ENCODE results near the gene ACOX1. TPM values are rescaled to one million over a fixed set of nuclear protein-coding genes. Genes with fewer than 3 reads are reported as not detected.

Gene ACOX1
- total RNA-seq, 2 experiments from 2014 or later: 31.4 to 34.9 TPM

GRCh38 chr17:76007131-76007849 is 28.3 kb upstream of the ACOX1 start:
- H3K4me1 Mint-ChIP-seq (ENCODE audit: low read depth): no peaks in the 10 kb centered on the region
- CTCF ChIA-PET: interaction anchor here (0.7 to 11.7 kb wide), 7 partner anchors 6 to 267 kb away, joined by 3 to 124 read pairs (median 4); partner anchors contain the start of genes CDK3 and MRPL38
- no peak overlapping the region for H3K27ac Mint-ChIP-seq
- no peaks in the 10 kb centered on the region for H3K9me3 Mint-ChIP-seq
- no peaks in the 10 kb centered on the region for H3K36me3 Mint-ChIP-seq (ENCODE audit: low read depth)
- DNase-seq: no peak
- no peaks in the 10 kb centered on the region for H3K27me3 Mint-ChIP-seq (ENCODE audit: low read depth)
- intact Hi-C loops (cut with micrococcal nuclease): loop anchor here (10.0 kb wide), 1 partner anchor 252 kb away; no protein-coding TSS in a partner anchor
- H3K4me3 Mint-ChIP-seq: no peak overlapping the region

GRCh38 chr17:76005263-76006149 is 26.5 kb upstream of the ACOX1 start:
- CTCF ChIA-PET: interaction anchor here (0.6 to 11.2 kb wide), 30 partner anchors 7 to 539 kb away, joined by 3 to 124 read pairs (median 4); partner anchors contain the start of genes EXOC7, FBF1, MRPL38 and WBP2
- intact Hi-C loops (cut with micrococcal nuclease): loop anchor here (1.0 to 10.0 kb wide), 2 partner anchors 100 to 251 kb away; no protein-coding TSS in a partner anchor

GRCh38 chr17:76004750-76005262 is 25.8 kb upstream of the ACOX1 start:
- Mint-ChIP-seq H3K4me1 (ENCODE audit: low read depth) (no peaks in the 10 kb centered on the region), H3K4me3 (no peak overlapping the region), H3K36me3 (ENCODE audit: low read depth) (no peaks in the 10 kb centered on the region), H3K9me3 (no peaks in the 10 kb centered on the region), H3K27me3 (ENCODE audit: low read depth) (no peaks in the 10 kb centered on the region), H3K27ac (no peak overlapping the region)
- DNase-seq: no peak
- CTCF ChIA-PET: interaction anchor here (0.6 to 11.2 kb wide), 25 partner anchors 8 to 540 kb away, joined by 3 to 124 read pairs (median 4); partner anchors contain the start of genes EXOC7, FBF1, MRPL38 and WBP2
- intact Hi-C loops (cut with micrococcal nuclease): loop anchor here (1.0 to 10.0 kb wide), 2 partner anchors 100 to 250 kb away; no protein-coding TSS in a partner anchor

More at GRCh38 chr17:76005263-76006149, 26.5 kb upstream of the ACOX1 start:
- Mint-ChIP-seq H3K9me3 (no peaks in the 10 kb centered on the region), H3K36me3 (ENCODE audit: low read depth) (no peaks in the 10 kb centered on the region), H3K4me3 (no peak overlapping the region), H3K4me1 (ENCODE audit: low read depth) (no peaks in the 10 kb centered on the region), H3K27ac (no peak overlapping the region), H3K27me3 (ENCODE audit: low read depth) (no peaks in the 10 kb centered on the region)
- peak; percentile 95 for DNase-seq

DNA sequence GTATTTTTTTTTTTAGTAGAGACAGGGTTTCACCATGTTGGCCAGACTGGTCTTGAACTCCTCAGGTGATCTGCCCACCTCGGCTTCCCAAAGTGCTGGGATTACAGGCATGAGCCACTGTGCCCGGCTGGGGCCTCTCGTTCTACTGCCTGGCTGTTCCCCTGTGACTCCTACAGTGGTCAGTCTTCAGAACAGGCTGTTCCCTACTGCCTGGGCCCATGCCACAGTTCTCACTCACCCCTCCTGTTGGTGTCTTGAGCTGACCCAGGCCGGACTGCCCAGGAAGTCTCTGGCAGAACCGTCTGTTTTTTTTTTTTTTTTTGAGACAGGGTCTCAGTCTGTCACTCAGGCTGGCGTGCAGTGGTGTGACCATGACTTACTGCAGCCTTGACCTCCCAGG is 24.9 kb upstream of the ACOX1 start:
- no peaks in the 10 kb centered on the region for H3K36me3 Mint-ChIP-seq (ENCODE audit: low read depth)
- H3K27ac Mint-ChIP-seq: no peak overlapping the region
- no peaks in the 10 kb centered on the region for H3K27me3 Mint-ChIP-seq (ENCODE audit: low read depth)
- H3K4me3 Mint-ChIP-seq: no peak overlapping the region
- DNase-seq: no peak
- intact Hi-C loops (cut with micrococcal nuclease): loop anchor here (10.0 kb wide), 1 partner anchor 249 kb away; no protein-coding TSS in a partner anchor
- CTCF ChIA-PET: interaction anchor here (0.5 to 11.2 kb wide), 14 partner anchors 9 to 568 kb away, joined by 3 to 124 read pairs (median 6); partner anchors contain the start of gene MRPL38
- H3K4me1 Mint-ChIP-seq (ENCODE audit: low read depth): no peaks in the 10 kb centered on the region
- H3K9me3 Mint-ChIP-seq: no peaks in the 10 kb centered on the region

DNA sequence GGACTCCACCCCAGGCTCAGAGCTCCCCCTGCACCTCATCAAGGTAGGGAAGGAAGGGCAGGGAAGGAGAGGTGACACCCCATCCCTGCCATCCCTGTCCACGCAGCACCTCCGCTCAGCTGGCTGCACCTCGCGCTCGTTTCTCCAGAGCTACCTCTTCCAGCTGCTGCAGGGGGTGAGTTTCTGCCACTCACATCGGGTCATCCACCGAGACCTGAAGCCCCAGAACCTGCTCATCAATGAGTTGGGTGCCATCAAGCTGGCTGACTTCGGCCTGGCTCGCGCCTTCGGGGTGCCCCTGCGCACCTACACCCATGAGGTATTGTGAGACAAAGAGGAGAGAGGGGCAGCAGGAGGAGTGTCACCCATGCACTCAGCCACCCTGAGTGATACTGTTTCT is 23.1 kb upstream of the ACOX1 start:
- CTCF ChIA-PET: interaction anchor here (0.6 to 11.2 kb wide), 7 partner anchors 11 to 502 kb away, joined by 3 to 124 read pairs (median 3); partner anchors contain the start of gene MRPL38
- Mint-ChIP-seq H3K9me3 (no peaks in the 10 kb centered on the region), H3K27me3 (ENCODE audit: low read depth) (no peaks in the 10 kb centered on the region)

DNA sequence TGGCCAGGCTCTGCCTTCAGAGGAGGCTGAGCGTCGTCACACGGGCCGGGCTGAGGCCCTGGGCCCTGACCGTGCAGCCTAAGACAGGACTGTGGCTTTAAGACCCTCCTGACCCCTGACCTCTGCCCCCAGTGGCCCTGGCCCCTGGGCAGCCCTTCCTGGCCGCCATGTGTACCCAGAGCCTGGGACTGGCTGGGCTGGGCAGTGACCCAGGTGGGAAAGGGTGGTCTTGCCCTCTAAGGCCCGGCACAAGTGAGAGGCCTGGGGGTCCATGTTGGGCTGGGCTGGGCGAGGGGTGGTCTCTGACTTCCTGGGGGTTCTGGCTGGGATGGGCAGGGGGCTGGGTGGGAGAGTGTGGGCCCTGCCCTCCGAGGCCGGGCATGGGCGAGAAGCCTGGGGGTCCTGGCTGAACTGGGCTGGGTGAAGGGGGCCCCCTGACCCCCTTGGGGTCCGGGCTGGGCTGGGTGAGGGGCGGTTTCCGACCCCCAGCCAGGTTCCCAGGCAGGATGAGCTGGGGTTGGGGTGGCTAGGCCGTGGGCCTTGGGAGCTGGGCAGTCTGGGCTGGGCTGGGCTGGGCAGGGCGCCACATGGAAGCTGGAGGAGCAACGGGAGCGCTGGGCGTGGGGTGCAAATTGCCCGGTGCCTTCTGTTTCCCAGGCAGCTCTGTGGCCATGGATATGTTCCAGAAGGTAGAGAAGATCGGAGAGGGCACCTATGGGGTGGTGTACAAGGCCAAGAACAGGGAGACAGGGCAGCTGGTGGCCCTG is 22.0 kb upstream of the ACOX1 start, which contains the start of gene CDK3:
TSS of gene CDK3 (plus strand) at position 101 of the 767 bp plus-strand sequence. CDS start at position 672, 571 bp downstream.
- CTCF ChIA-PET: interaction anchor here (1.0 to 11.2 kb wide), 9 partner anchors 12 to 173 kb away, joined by 3 to 124 read pairs (median 4); no protein-coding TSS in a partner anchor
- Mint-ChIP-seq H3K27me3 (ENCODE audit: low read depth) (no peaks in the 10 kb centered on the region), H3K4me3 (no peak within 1 kb of the TSS), H3K27ac (no peak within 1 kb of the TSS), H3K4me1 (ENCODE audit: low read depth) (peaks cover 14% of the 10 kb centered on the region), H3K36me3 (ENCODE audit: low read depth) (no peaks in the 10 kb centered on the region), H3K9me3 (no peaks in the 10 kb centered on the region)
- no peak for DNase-seq
- intact Hi-C loops (cut with micrococcal nuclease): loop anchor here (1.0 to 10.0 kb wide), 2 partner anchors 96 to 246 kb away; no protein-coding TSS in a partner anchor

More for the DNA sequence above, 23.1 kb upstream of the ACOX1 start:
- DNase-seq: no peak
- H3K27ac Mint-ChIP-seq: no peak overlapping the region
- intact Hi-C loops (cut with micrococcal nuclease): loop anchor here (10.0 kb wide), 1 partner anchor 247 kb away; no protein-coding TSS in a partner anchor
- peaks cover 6% of the 10 kb centered on the region for H3K4me1 Mint-ChIP-seq (ENCODE audit: low read depth)
- H3K4me3 Mint-ChIP-seq: no peak overlapping the region
- H3K36me3 Mint-ChIP-seq (ENCODE audit: low read depth): no peaks in the 10 kb centered on the region

GRCh38 chr17:76000016-76000754 is 21.2 kb upstream of the ACOX1 start:
- Mint-ChIP-seq H3K36me3 (ENCODE audit: low read depth) (no peaks in the 10 kb centered on the region), H3K27me3 (ENCODE audit: low read depth) (no peaks in the 10 kb centered on the region), H3K9me3 (no peaks in the 10 kb centered on the region), H3K27ac (no peak overlapping the region), H3K4me3 (no peak overlapping the region), H3K4me1 (ENCODE audit: low read depth) (peaks cover 16% of the 10 kb centered on the region)
- peak; percentile 75 for DNase-seq
- intact Hi-C loops (cut with micrococcal nuclease): loop anchor here (1.0 to 10.0 kb wide), 2 partner anchors 95 to 245 kb away; no protein-coding TSS in a partner anchor
- CTCF ChIA-PET: interaction anchor here (1.0 to 11.2 kb wide), 10 partner anchors 11 to 172 kb away, joined by 3 to 124 read pairs (median 4); no protein-coding TSS in a partner anchor

DNA sequence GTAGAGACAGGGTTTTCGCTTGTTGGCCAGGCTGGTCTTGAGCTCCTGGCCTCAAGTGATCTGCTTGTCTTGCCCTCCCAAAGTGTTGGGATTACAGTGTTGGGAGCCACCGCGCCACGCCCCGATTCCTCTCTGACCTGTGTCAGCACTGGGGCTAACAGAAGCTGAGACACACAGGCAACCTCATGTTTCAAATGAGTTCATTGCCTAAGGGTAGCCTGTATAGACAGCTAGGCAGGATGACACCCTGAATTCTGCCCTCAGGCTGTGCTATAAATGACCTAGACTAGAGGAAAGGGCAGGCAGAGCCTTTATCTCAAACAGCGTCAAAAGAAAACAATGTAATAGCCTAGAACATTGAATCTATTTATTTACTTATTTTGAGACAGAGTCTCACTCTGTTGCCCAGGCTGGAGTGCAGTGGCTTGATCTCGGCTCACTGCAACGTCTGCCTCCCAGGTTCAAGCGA is 19.4 kb upstream of the ACOX1 start:
- Mint-ChIP-seq H3K4me1 (ENCODE audit: low read depth) (peaks cover 16% of the 10 kb centered on the region), H3K27me3 (ENCODE audit: low read depth) (no peaks in the 10 kb centered on the region), H3K27ac (no peak overlapping the region), H3K36me3 (ENCODE audit: low read depth) (no peaks in the 10 kb centered on the region), H3K4me3 (no peak overlapping the region), H3K9me3 (no peaks in the 10 kb centered on the region)
- no peak for DNase-seq
- CTCF ChIA-PET: interaction anchor here (0.6 to 11.2 kb wide), 6 partner anchors 14 to 291 kb away, joined by 3 to 124 read pairs (median 4); partner anchors contain the start of gene MRPL38
- intact Hi-C loops (cut with micrococcal nuclease): no loop called here

- Mint-ChIP-seq H3K36me3 (ENCODE audit: low read depth) (peaks cover 2% of the 10 kb centered on the region), H3K27ac (peak overlapping the region; percentile 81), H3K4me1 (ENCODE audit: low read depth) (peaks cover 16% of the 10 kb centered on the region), H3K9me3 (no peaks in the 10 kb centered on the region), H3K4me3 (peak overlapping the region; percentile 43), H3K27me3 (ENCODE audit: low read depth) (no peaks in the 10 kb centered on the region)
- intact Hi-C loops (cut with micrococcal nuclease): loop anchor here (2.0 kb wide), 1 partner anchor 18 kb away; the partner anchor contains the start of genes ACOX1 and TEN1
- CTCF ChIA-PET: interaction anchor here (0.7 to 11.2 kb wide), 5 partner anchors 9 to 292 kb away, joined by 3 to 124 read pairs (median 5); no protein-coding TSS in a partner anchor
- peak; percentile 76 for DNase-seq
These were observed 18.0 kb upstream of the ACOX1 start for GRCh38 chr17:75996665-75997590.

Measured in activated naive CD4-positive, alpha-beta T cell treated with anti-CD3 and anti-CD28 coated beads for 36 hours (primary cell).